DND-41 (cell line): ENCODE data around the gene APC2.

Experiments used
- CTCF ChIP-seq: IDR thresholded peaks from 2 replicates; pipeline ENCODE4 v1.5.1; 2012; ENCODE audit warnings: borderline replicate concordance, low read length, moderate library complexity, mild to moderate bottlenecking; ENCODE audit not compliant: poor library complexity, severe bottlenecking; ENCODE audit errors: extremely low read depth
- EZH2 ChIP-seq: IDR thresholded peaks from 3 replicates; pipeline ENCODE4 v1.6.1; 2012; ENCODE audit warnings: borderline replicate concordance, low read depth, mild to moderate bottlenecking, moderate library complexity, low read length, inconsistent platforms; ENCODE audit not compliant: severe bottlenecking

GRCh38 chr19:1459479-1459878 lies 9.6 kb downstream of the APC2 start:
- no peak for TF ChIP-seq CTCF
- no peak for TF ChIP-seq EZH2
